Endothelial cell of umbilical vein (primary cell): Measurements from ENCODE around the gene AQP9. TPM values are rescaled to one million over a fixed set of nuclear protein-coding genes. Genes with fewer than 3 reads are reported as not detected.

Source experiments
- BruUV-seq: library from RNA; stranded (reverse); fragments of 400-500 nt; replicated peaks from 2 replicates; lab custom pipeline; 2021; lab: Mats Ljungman, UMichigan
- CTCF ChIA-PET: fragments of 300-600, 350-600 bp; sonication (Branson Sonifier 250); formaldehyde crosslinking; loops from one replicate; lab custom pipeline; 2021; ENCODE audit warnings: antibody characterized with exemption, inconsistent platforms; lab: Charles Lee
- POLR2A ChIA-PET: fragments of 300-600, 350-600 bp; sonication (Branson Sonifier 250); formaldehyde crosslinking; loops from one replicate; lab custom pipeline; 2021; ENCODE audit warnings: antibody characterized with exemption, inconsistent platforms; lab: Charles Lee
- DNase-seq: peaks from one replicate; pipeline ENCODE4 v3.0.0-alpha.2; 2011; ENCODE audit warnings: low read depth, low spot score
- FAIRE-seq: peaks from 2 replicates; lab custom pipeline; 2011; peaks lifted over from hg19 to GRCh38; lab: Jason Lieb, UNC
- H2AFZ ChIP-seq: 2 replicates; pipeline ENCODE4 v1.6.0; 2012; ENCODE audit warnings: low read depth, low read length, control low read depth, inconsistent platforms
- H3K27ac ChIP-seq: 2 replicates; pipeline ENCODE4 v1.5.1; 2011; ENCODE audit warnings: low read depth, mild to moderate bottlenecking, control low read depth, low read length, moderate library complexity; ENCODE audit not compliant: insufficient read depth
- H3K27me3 ChIP-seq, 2 experiments: 2 replicates each; pipeline versions ENCODE4 v1.6.0 to v1.6.1; 2011; ENCODE audit warnings: low read length in 2 of 2, mixed read lengths in 1 of 2; ENCODE audit not compliant: control insufficient read depth in 2 of 2, insufficient read depth in 2 of 2
- H3K36me3 ChIP-seq, 2 experiments: 2 replicates in 1 of 2; 3 replicates in 1 of 2; pipeline ENCODE4 v1.5.1; 2011; ENCODE audit warnings: low read length in 2 of 2, mild to moderate bottlenecking in 1 of 2, moderate library complexity in 1 of 2; ENCODE audit not compliant: control insufficient read depth in 2 of 2, insufficient read depth in 2 of 2; ENCODE audit errors: extremely low read depth in 1 of 2
- H3K4me1 ChIP-seq: 3 replicates; pipeline ENCODE4 v1.5.1; 2011; ENCODE audit warnings: mild to moderate bottlenecking, low read length; ENCODE audit not compliant: control insufficient read depth, insufficient read depth; ENCODE audit errors: extremely low read depth
- H3K4me2 ChIP-seq: 2 replicates; pipeline ENCODE4 v1.6.1; 2011; ENCODE audit warnings: low read length, control low read depth, mixed read lengths; ENCODE audit not compliant: insufficient read depth
- H3K4me3 ChIP-seq, 3 experiments: fragments of 200-600 bp in 1 of 3; sonication (generic), shearing (Covaris generic) in 1 of 3; replicated peaks in 1 of 3; 2 replicates each; pipeline ENCODE4 v1.5.1; 2011 to 2016; ENCODE audit warnings: control low read depth in 3 of 3, low read length in 3 of 3, mild to moderate bottlenecking in 2 of 3, inconsistent platforms in 1 of 3, low read depth in 1 of 3, moderate library complexity in 1 of 3; ENCODE audit not compliant: insufficient read depth in 1 of 3
- H3K79me2 ChIP-seq: 2 replicates; pipeline ENCODE4 v1.6.0; 2012; ENCODE audit warnings: low read length, inconsistent platforms; ENCODE audit not compliant: control insufficient read depth, insufficient read depth
- H3K9ac ChIP-seq: replicated peaks from 2 replicates; pipeline ENCODE3; 2011; ENCODE audit warnings: low read length, control low read depth; ENCODE audit not compliant: insufficient read depth; ENCODE audit errors: extremely low read depth
- H3K9me1 ChIP-seq: replicated peaks from 3 replicates; pipeline ENCODE4 v1.6.0; 2011; ENCODE audit warnings: mild to moderate bottlenecking, low read length; ENCODE audit not compliant: control insufficient read depth, insufficient read depth; ENCODE audit errors: extremely low read depth
- H3K9me3 ChIP-seq: replicated peaks from 2 replicates; pipeline ENCODE4 v1.5.1; 2012; ENCODE audit warnings: low read length, inconsistent platforms; ENCODE audit not compliant: control insufficient read depth, insufficient read depth
- H4K20me1 ChIP-seq: replicated peaks from 2 replicates; pipeline ENCODE3; 2011; ENCODE audit warnings: mild to moderate bottlenecking, low read length; ENCODE audit not compliant: control insufficient read depth, insufficient read depth; ENCODE audit errors: extremely low read depth
- CTCF ChIP-seq, 2 donors: IDR thresholded peaks; 1 replicate in 1 of 2; 2 replicates in 1 of 2; pipeline ENCODE4 v1.5.1; 2011; ENCODE audit warnings: low read length in 2 of 2, mild to moderate bottlenecking in 2 of 2, moderate library complexity in 2 of 2, control low read depth in 1 of 2, inconsistent platforms in 1 of 2, low read depth in 1 of 2; ENCODE audit not compliant: insufficient read depth in 1 of 2; ENCODE audit errors: extremely low read depth in 1 of 2
- EZH2 ChIP-seq: IDR thresholded peaks from 2 replicates; pipeline ENCODE4 v1.6.1; 2012; ENCODE audit warnings: borderline replicate concordance, low read depth, mild to moderate bottlenecking, moderate library complexity, low read length, inconsistent platforms; ENCODE audit not compliant: severe bottlenecking
- FOS ChIP-seq: IDR thresholded peaks from 2 replicates; pipeline ENCODE4 v1.6.1; 2011; ENCODE audit warnings: mild to moderate bottlenecking, low read length, moderate library complexity, borderline replicate concordance; ENCODE audit not compliant: insufficient read depth
- GATA2 ChIP-seq: IDR thresholded peaks from 2 replicates; pipeline ENCODE4 v1.7.0; 2011; ENCODE audit warnings: low read depth, mild to moderate bottlenecking, moderate library complexity, mixed read lengths, low read length; ENCODE audit not compliant: insufficient read length, insufficient read depth
- JUN ChIP-seq: IDR thresholded peaks from 2 replicates; pipeline ENCODE4 v1.6.1; 2011; ENCODE audit warnings: borderline replicate concordance, low read depth; ENCODE audit not compliant: insufficient read length, insufficient read depth
- MAX ChIP-seq: IDR thresholded peaks from 2 replicates; pipeline ENCODE4 v1.6.1; 2011; ENCODE audit not compliant: insufficient read depth, insufficient read length
- MYC ChIP-seq: IDR thresholded peaks from one replicate; pipeline ENCODE4 v1.6.1; 2011; ENCODE audit warnings: mild to moderate bottlenecking, low read depth, low read length
- POLR2A ChIP-seq: IDR thresholded peaks from 2 replicates; pipeline ENCODE4 v1.6.1; 2012; ENCODE audit warnings: low read depth, mild to moderate bottlenecking, control low read depth, low read length
- POLR2AphosphoS5 ChIP-seq: IDR thresholded peaks from 2 replicates; pipeline ENCODE4 v1.6.1; 2012; ENCODE audit warnings: low read depth, mild to moderate bottlenecking, control low read depth, low read length, moderate library complexity; ENCODE audit not compliant: insufficient read depth
- dilution Hi-C: fragments of 300-500 bp; cut with MboI; formaldehyde crosslinking; loops from one replicate; pipeline ENCODE4 v1.15.0; 2019; ENCODE audit warnings: low sequenced_read_pairs; ENCODE audit not compliant: extremely low pct_ligation_motif_present
- intact Hi-C: fragments of 100-400 bp; cut with micrococcal nuclease; formaldehyde crosslinking; loops from one replicate; pipeline ENCODE4 v1.10.0; 2022
- polyA plus RNA-seq, 4 experiments: library from polyadenylated mRNA; depleted of rRNA in 3 of 4; stranded (reverse) in 3 of 4; unstranded in 1 of 4; fragments of >200 nt; gene quantifications; 2 replicates each; pipeline versions ENCODE4 v1.2.1 to v1.2.3, GENCODE V29; 2011 to 2012; ENCODE audit warnings: missing spikeins in 1 of 4
- total RNA-seq: library from RNA; stranded (reverse); gene quantifications from 2 replicates; pipeline ENCODE4 v1.2.3, GENCODE V29; 2021

Gene AQP9
- total and polyA plus RNA-seq, 2 donors (not counting 3 experiments of a cell fraction or from before 2014, with no cell fraction given): not detected

- no peak overlapping the region for H3K9ac ChIP-seq
- H3K27me3 ChIP-seq: peaks cover 3 to 4% of the 10 kb centered on the region in 2 experiments
- TF ChIP-seq MAX (no peak), POLR2A (no peak), GATA2 (no peak), EZH2 (no peak), JUN (no peak), CTCF (IDR thresholded peaks at IDR 0.05; ENCODE audit: extremely low read depth in 1 of 2, insufficient read depth in 1 of 2, low read depth in 1 of 2, low read length in 2 of 2) (no peak), MYC (no peak), POLR2AphosphoS5 (no peak), FOS (no peak)
- no peaks in the 10 kb centered on the region for H3K9me1 ChIP-seq
- ChIA-PET POLR2A (no interaction called here), CTCF (interaction anchor here (1.0 to 1.1 kb wide), 3 partner anchors 46 to 67 kb away, joined by 3 to 4 read pairs (median 3); no protein-coding TSS in a partner anchor)
- H3K9me3 ChIP-seq: no peaks in the 10 kb centered on the region
- dilution Hi-C loops (no loop called here), intact Hi-C loops (loop anchor here (1.0 kb wide), 1 partner anchor 67 kb away; no protein-coding TSS in a partner anchor)
- no peaks in the 10 kb centered on the region for H4K20me1 ChIP-seq
- no peak overlapping the region for H3K4me2 ChIP-seq
- BruUV-seq: no TSS peak
- H3K4me3 ChIP-seq: no peak overlapping the region
- FAIRE-seq: no peak
- no peak overlapping the region for H2AFZ ChIP-seq
- no peaks in the 10 kb centered on the region for H3K4me1 ChIP-seq
- H3K27ac ChIP-seq: no peak overlapping the region
- H3K79me2 ChIP-seq: no peaks in the 10 kb centered on the region
- no peak for DNase-seq
- no peaks in the 10 kb centered on the region for H3K36me3 ChIP-seq
Observed at GRCh38 chr15:58114812-58115211, 23.4 kb upstream of the AQP9 start.
